ENCODE measurements around the gene KYNU.

- no peak for TF ChIP-seq CTCF (IDR thresholded peaks at IDR 0.05)
- TF ChIP-seq EZH2 (IDR thresholded peaks at IDR 0.05) = no peak
- no peak for TF ChIP-seq EZH2phosphoT487 (IDR thresholded peaks at IDR 0.05)
Measured at GRCh38 chr2:142975239-142975638, 97.8 kb downstream of the KYNU start.

All from neural progenitor cell (in vitro differentiated cells).